Gastrocnemius medialis (tissue), 4 donors: ENCODE data around the gene CCDC87.
"Not testable (repeated sequence)": the region's sequence is repeated elsewhere in the genome, so short reads cannot be mapped to it uniquely, and the experiment has no call there.

Source experiments
- POLR2A ChIP-seq, 2 donors: fragments of 450-650 bp; IDR thresholded peaks; one replicate each; pipeline ENCODE4 v1.6.1; 2017; ENCODE audit warnings: antibody characterized with exemption in 2 of 2, mild to moderate bottlenecking in 2 of 2, moderate library complexity in 2 of 2
- TF ChIP-seq, protein P1 (sequence below), 5 experiments: fragments of 450-650 bp in 3 of 5; fragments of 200-600 bp in 2 of 5; sonication (generic) in 2 of 5; IDR thresholded peaks in 4 of 5; conservative IDR thresholded peaks in 1 of 5; 1 replicate in 4 of 5; 2 replicates in 1 of 5; pipeline ENCODE4 v1.5.1; 2016 to 2019; ENCODE audit warnings: antibody characterized with exemption in 5 of 5, mild to moderate bottlenecking in 3 of 5, moderate library complexity in 3 of 5

GRCh38 chr11:66639814-66640340 lies 47.0 kb upstream of the CCDC87 start:
- TF ChIP-seq, protein P1, sequence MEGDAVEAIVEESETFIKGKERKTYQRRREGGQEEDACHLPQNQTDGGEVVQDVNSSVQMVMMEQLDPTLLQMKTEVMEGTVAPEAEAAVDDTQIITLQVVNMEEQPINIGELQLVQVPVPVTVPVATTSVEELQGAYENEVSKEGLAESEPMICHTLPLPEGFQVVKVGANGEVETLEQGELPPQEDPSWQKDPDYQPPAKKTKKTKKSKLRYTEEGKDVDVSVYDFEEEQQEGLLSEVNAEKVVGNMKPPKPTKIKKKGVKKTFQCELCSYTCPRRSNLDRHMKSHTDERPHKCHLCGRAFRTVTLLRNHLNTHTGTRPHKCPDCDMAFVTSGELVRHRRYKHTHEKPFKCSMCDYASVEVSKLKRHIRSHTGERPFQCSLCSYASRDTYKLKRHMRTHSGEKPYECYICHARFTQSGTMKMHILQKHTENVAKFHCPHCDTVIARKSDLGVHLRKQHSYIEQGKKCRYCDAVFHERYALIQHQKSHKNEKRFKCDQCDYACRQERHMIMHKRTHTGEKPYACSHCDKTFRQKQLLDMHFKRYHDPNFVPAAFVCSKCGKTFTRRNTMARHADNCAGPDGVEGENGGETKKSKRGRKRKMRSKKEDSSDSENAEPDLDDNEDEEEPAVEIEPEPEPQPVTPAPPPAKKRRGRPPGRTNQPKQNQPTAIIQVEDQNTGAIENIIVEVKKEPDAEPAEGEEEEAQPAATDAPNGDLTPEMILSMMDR (IDR thresholded peaks at IDR 0.05 in 4 of 5, conservative IDR thresholded peaks at IDR 0.05 in 1 of 5): not testable (repeated sequence)
- not testable (repeated sequence) for TF ChIP-seq POLR2A (IDR thresholded peaks at IDR 0.05)
